Testis (tissue), 2 donors: ENCODE data around the gene BABAM2.

Source experiments
- POLR2A ChIP-seq: fragments of 450-650 bp; IDR thresholded peaks from one replicate; pipeline ENCODE4 v1.6.1; 2017; ENCODE audit warnings: antibody characterized with exemption, mild to moderate bottlenecking, moderate library complexity
- TF ChIP-seq, protein P1 (sequence below), 3 experiments: fragments of 450-650 bp in 2 of 3; fragments of 200-600 bp in 1 of 3; sonication (generic) in 1 of 3; IDR thresholded peaks; one replicate each; pipeline ENCODE4 v1.5.1; 2016 to 2019; ENCODE audit warnings: antibody characterized with exemption in 3 of 3, mild to moderate bottlenecking in 2 of 3, moderate library complexity in 1 of 3

- TF ChIP-seq, protein P1, sequence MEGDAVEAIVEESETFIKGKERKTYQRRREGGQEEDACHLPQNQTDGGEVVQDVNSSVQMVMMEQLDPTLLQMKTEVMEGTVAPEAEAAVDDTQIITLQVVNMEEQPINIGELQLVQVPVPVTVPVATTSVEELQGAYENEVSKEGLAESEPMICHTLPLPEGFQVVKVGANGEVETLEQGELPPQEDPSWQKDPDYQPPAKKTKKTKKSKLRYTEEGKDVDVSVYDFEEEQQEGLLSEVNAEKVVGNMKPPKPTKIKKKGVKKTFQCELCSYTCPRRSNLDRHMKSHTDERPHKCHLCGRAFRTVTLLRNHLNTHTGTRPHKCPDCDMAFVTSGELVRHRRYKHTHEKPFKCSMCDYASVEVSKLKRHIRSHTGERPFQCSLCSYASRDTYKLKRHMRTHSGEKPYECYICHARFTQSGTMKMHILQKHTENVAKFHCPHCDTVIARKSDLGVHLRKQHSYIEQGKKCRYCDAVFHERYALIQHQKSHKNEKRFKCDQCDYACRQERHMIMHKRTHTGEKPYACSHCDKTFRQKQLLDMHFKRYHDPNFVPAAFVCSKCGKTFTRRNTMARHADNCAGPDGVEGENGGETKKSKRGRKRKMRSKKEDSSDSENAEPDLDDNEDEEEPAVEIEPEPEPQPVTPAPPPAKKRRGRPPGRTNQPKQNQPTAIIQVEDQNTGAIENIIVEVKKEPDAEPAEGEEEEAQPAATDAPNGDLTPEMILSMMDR (IDR thresholded peaks at IDR 0.05) = no peak
- no peak for TF ChIP-seq POLR2A
These were observed 10.7 kb downstream of the BABAM2 start for GRCh38 chr2:27901234-27901633.
